CD4-positive, alpha-beta T cell treated with Interleukin-21 for 1 hour (primary cell): ENCODE measurements around the gene ZNF561.

Experiments
- DNase-seq: peaks from one replicate; pipeline ENCODE4 v3.0.0-alpha.2; 2020

Gene ZNF561

GRCh38 chr19:9570255-9570654 is 50.8 kb downstream of the ZNF561 start:
- DNase-seq = no peak

DNA sequence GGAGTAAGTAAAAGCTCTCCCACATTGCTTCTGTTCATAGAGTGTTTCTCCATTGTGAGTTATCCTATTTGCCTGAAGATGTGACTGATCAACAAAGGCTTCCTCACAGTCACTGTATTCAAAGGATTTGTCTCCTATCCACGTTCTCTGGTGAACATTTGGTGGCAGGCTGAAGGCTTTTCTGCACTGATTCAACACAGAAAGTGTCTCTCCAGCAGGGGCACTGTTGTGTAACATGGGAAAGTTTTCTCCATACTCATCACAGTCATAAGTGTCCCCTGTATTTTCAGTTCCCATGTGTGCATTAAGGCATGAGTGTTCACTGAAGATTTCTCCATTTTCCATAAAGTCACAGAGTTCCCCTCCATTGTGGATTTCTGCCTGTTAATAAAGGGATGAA is 54.3 kb downstream of the ZNF561 start:
- no peak for DNase-seq

- DNase-seq = no peak
Observed at GRCh38 chr19:9565900-9566705, 54.9 kb downstream of the ZNF561 start.
